Dermis microvascular lymphatic vessel endothelial cell (primary cell): ENCODE results near the gene ARRDC4. TPM values are rescaled to one million over a fixed set of nuclear protein-coding genes. Genes with fewer than 3 reads are reported as not detected.

Source experiments
- DNase-seq, 2 donors: peaks; one replicate each; pipeline versions ENCODE4 v3.0.0 to v3.0.0-alpha.2; 2010; ENCODE audit warnings: low read depth in 2 of 2
- total RNA-seq: library from RNA; depleted of rRNA; stranded (reverse); fragments of >200 nt; gene quantifications from 2 replicates; pipeline ENCODE4 v1.2.1, GENCODE V29; 2014

Gene ARRDC4, protein sequence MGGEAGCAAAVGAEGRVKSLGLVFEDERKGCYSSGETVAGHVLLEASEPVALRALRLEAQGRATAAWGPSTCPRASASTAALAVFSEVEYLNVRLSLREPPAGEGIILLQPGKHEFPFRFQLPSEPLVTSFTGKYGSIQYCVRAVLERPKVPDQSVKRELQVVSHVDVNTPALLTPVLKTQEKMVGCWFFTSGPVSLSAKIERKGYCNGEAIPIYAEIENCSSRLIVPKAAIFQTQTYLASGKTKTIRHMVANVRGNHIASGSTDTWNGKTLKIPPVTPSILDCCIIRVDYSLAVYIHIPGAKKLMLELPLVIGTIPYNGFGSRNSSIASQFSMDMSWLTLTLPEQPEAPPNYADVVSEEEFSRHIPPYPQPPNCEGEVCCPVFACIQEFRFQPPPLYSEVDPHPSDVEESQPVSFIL
- total RNA-seq = 0.90 and 1.6 TPM in 2 replicates

DNA sequence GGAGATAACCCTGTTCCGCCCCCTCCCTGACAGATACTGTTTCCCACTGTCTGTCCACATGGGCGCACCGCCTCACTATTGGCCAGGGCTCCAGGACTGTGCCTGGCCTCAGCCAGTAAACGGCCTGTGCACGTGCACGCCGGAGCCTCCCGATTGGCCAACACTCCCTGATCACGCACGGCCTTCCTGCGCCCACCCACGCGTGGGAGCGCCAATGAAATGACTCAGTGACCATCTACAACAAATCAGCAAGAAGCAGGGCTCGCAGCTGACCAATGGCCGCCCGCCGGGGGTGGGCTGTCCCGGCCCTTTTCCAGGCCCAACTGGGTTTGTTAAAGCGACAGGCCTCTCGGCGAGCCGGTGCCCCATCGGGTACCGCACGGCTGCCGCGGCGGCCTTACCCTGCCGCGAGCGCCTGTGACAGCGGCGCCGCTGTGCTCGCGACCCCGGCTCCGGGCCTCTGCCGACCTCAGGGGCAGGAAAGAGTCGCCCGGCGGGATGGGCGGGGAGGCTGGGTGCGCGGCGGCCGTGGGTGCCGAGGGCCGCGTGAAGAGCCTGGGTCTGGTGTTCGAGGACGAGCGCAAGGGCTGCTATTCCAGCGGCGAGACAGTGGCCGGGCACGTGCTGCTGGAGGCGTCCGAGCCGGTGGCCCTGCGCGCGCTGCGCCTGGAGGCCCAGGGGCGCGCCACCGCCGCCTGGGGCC is at the start of gene ARRDC4:
ARRDC4 (plus strand) TSS at position 340 of the 703 bp plus-strand sequence; CDS start at position 499, 159 bp downstream.
- DNase-seq = peak; percentile 97 to 99

DNA sequence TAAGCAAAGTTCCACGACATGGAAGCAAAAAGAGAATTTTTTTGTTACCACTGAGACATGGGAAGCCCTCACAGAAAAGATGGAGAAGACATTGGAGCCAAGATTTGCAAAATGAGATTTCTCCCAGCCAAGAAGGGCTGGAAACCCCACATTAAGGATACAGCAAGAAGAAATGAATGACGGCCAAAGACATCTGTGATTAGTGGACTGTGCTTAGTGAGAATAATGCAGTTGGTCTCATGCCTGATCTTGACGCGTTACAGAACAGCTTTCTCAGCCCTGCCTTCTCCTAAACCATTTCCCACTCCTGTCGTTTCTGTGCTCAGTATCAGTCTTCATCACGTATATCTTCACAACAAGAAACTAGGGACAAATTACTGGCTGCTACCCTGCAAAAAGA is 45.8 kb upstream of the ARRDC4 start:
- no peak for DNase-seq

DNA sequence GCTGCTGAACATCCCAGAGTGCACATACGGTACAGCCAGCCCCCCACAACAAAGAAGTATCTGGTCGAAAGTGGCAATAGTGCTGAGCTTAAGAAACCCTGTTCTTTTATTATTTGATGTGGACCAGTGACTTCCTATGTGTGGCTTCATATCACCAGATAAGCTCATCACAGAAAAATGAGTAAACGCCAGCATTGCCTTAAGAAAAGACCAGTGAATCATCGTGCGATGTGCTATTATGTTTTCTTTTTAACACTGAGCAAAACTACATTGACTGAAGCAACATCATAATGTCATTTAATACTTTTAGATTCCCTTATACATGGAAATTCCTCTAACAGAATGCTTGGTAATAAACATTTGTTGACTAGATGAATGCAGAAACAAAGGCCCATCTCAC is 45.2 kb upstream of the ARRDC4 start:
- no peak for DNase-seq

DNA sequence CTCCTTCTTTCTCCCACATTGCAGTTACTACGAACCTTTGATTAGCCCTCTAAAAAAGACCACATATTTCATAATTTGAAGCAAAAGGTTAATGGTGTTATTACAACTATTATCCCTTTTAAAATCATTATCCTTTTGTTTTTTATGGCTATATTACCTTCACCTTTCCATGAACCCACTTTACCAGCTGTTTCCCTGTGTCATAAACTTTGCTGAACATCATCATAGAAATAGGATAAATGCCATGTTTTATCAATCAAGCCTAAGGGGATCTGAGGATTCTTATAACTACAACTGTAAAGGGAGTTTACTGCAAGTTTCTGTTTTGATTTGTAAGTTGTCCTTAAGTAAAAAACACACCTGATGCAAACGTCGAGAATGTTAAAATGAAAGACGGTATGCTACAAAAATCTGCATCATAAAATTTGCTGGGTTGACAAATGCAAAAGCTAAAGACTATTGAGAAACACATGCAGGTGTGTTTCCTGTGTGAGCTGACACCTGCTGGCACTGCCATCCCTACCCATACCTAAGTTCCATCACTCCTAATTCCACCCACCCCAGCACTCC is 39.1 kb upstream of the ARRDC4 start:
- DNase-seq = no peak

DNA sequence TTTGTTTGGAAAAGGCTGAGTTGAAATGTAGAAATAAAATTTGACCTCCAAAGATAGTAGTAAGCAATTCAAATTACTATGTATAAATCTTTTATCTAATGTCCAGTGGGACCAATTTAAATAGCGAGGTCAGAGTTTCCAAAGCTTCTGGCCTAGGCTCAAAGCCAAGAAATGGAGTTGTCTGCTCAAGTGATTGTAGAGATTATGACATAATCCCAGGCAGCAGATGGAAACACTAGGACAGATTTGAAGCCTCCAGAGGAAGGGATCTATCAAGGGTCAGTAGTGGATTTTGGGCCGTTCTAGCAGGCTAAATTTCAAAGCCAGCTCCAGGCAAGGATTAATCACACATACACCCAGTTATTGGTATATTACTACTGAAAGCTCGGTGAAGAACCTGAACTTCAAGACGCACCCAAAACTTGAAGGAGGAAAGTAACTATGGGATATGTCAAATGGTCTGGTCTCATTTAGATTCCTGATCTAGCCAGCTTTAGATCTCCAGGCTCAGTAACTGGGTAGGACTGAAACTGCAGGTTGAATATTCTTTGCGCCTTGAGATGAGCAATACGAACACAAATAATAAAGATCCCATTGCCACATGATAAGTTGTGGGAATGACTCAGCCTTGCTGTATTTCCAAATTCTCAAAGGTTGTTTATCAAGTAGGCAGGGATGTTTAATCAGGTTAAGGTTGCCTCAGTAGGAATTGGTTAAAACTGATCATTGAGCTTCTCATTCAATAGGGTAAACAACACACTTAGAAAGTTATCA is 30.9 kb upstream of the ARRDC4 start:
- no peak for DNase-seq

DNA sequence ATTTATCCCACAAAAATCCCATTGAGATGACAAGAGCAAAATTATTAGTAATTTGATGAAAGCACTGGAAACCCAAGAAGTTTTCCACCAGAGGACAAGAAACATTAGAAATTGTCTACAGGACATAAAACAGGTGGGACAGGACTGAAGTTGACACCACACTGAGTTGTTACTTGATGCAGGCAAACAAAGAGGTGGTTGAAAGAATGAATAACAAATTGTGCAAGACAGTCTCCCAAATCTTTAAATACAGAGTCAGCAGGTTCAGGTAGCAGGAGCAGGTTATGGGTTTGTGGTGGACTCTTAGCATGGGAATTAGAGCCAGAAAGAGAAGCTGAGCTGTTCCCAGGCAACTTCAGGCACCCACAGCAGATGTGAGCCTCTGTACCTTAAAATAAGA is 30.3 kb upstream of the ARRDC4 start:
- no peak for DNase-seq

DNA sequence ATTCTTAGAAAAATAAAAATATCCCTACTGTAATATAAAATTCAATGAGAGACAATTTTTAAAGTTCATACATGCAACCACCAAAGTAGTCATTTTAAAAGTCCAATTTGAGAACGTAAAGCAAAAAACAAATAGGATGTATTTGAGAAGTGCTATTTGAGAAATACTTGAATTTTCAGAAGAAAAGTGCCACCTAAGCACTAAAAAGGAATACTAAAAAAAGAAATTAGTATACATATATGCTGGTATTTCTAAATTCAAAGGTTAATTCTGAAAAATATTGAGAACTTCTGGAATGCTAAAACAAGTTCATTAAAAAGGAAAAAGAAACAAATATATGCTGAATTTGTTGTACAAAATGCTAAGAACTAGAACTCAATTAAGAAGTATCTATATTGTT is 29.2 kb upstream of the ARRDC4 start:
- DNase-seq = no peak

DNA sequence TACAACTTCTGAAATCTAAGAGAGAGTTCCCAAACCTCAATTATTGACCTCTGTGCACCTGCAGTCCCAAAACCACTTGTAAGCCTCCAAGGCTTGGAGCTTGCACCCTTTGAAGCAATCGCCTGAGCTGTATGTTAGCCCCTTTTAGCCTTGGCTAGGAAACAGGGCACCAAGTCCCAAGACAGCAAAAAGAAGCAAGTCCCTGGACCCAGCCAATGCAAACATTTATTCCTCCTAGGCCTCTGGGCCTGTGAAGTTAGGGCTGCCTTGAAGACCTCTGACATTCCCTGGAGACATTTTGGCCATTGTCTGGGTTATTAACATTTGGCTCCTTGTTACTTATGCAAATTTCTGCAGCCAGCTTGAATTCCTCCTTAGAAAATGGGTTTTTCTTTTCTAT is 26.9 kb upstream of the ARRDC4 start:
- no peak for DNase-seq

DNA sequence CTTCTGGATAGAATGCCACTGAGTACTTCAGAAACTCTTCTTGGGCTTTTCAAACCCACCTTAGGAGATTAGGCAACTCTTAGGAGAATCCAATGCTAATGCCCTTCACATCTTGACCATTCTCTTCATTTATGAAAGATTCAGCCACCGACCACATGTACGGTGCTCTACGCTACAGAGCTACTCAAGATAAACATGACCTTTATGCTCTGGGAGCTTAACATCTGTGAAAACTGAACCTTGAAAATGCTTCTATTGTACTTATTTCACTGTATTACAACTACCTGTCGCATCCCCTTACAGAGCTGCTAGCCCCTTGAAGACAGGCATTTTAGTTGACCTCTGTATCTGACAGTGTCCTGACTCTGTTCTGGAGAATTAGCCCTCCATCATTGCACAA is 19.5 kb upstream of the ARRDC4 start:
- no peak for DNase-seq

DNA sequence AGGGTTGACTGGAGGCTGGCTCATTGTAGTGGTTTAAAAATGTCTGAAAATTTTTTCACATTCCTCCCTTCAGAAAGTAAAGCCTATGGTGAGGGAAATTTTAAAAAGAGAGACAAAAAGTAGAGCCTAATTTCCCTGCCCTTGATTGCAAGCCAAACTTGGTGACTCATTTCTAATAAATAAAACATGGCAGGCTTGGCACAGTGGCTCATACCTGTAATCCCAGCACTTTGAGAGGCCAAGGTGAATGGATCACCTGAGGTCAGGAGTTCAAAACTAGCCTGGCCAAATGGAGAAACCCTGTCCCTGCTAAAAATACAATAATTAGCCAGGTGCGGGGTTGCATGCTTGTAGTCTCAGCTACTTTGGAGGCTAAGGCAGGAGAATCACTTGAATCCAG is 18.9 kb upstream of the ARRDC4 start:
- no peak for DNase-seq

DNA sequence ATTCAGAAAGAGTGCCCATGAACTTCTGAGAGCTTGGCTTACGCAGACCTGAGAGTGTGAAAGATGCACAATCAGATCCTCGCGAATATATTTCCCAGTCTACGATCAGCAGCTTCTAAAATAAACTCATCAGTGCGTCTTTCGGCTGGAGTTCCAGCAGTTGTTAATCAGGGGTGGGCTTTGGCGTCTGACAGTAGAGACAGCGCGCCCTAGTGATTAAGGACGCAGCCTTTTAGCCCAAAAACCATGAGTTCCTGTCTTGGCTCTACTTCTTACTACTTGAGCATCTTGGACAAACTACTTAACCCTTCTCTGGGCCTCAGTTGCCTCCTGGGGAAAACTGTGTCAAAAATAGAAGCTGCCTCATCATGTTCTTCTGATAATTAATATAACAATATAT is 15.8 kb upstream of the ARRDC4 start:
- DNase-seq = no peak

DNA sequence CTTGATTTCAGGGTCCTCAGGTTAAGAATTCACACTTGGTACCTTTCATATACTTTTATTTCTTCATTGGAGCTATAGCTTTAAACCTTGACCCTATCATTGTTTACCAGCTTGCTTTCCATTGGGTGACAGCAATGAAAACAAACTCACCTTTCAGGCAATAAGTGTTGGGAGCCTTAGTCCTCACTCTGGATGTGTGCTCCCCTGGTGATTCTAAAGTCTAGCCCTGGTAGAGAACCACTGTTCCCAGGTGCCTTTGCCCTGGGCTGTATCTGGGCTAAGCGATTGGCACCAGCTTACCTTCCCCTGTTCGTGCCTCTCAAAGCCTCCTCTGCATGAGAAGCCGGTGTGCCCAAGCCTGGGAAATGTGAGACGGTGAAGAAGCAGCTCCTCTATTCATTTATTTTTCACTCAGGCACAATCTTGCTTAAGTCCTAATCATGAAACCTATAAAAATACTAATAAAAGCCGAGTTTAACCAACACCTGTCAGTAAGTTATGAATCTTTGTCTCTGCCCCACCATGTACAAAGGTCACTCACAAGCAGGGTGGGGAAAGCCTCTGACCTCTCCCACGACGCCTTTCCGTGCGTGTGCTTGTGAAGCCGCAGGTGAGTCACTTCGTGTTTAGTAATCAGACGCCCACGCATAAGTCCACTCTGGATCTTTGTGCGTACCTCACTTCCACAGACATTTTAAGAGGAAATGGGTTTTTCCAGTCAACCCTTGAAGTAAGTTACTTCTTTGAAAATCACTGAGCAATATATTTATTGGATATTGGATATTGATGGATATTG is 12.8 kb upstream of the ARRDC4 start:
- no peak for DNase-seq

DNA sequence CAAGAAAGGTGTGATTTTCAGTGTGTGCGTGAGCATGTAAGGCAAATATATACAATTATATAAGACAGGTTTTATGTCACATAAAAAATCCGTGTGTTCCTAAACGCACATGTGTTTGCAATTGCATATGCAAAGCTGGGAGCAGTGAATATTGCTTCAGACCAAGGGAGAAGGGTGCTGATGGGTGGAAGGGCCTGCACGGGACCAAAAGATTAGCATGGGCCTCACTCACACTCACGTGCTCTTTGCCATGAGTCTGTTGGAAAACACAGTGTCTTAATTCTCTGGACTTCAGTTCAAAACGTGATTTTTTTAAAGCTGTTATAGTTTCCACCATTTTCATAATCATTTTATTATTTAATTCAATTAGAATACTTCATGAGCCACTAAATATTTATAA is 7.2 kb upstream of the ARRDC4 start:
- no peak for DNase-seq

DNA sequence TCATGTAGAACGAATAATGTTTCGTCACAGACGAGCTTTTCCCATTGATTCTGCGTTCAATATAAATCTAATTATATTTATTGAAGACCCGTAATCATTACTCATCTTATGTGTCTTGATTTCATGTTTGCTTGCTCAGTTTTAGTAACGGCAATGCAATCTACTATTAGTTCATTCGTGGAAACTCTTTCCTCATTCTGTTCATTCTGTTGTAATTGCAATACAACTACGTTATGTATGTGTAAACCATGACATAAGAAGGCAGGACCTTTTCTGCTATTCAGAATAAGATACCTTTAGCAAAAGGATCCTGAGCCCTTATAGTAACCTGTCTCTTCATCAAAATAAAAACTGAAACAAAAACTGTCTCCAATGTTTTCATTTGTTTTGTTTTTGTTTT is 6.8 kb upstream of the ARRDC4 start:
- DNase-seq = no peak

DNA sequence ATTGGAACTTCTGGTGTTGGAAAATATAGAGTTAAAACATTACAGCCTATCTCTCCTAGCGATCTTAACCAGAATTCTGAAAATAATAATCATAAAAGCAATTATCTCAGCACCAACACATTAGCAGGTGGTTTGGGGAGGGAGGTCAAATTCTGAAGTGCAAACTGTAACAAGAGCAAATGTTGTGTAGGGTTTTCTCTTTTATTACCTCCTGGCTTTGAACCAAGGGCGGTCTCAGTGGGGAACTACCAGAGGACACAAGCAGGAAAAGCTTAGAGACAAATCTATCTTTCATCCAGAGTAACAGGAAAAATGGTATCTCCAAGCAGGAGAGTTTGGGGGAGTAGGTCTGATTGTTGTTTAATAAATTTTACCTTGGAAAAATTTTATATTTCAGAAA is 5.5 kb upstream of the ARRDC4 start:
- DNase-seq = no peak

DNA sequence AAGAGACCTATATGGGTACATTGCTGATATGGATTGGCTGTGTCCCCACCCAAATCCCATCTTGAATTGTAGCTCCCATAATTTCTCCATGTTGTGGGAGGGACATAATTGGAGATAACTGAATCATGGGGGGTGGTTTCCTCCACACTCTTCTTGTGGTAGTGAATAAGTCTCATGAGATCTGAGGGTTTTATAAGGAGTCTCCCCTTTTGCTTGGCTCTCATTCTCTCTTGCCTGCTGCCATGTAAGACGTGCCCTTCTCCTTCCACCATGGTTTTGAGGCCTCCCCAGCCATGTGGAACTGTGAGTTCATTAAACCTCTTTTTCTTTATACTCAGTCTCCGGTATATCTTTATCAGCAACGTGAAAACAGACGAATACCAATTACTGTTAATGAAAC is 5.0 kb upstream of the ARRDC4 start:
- DNase-seq = no peak

DNA sequence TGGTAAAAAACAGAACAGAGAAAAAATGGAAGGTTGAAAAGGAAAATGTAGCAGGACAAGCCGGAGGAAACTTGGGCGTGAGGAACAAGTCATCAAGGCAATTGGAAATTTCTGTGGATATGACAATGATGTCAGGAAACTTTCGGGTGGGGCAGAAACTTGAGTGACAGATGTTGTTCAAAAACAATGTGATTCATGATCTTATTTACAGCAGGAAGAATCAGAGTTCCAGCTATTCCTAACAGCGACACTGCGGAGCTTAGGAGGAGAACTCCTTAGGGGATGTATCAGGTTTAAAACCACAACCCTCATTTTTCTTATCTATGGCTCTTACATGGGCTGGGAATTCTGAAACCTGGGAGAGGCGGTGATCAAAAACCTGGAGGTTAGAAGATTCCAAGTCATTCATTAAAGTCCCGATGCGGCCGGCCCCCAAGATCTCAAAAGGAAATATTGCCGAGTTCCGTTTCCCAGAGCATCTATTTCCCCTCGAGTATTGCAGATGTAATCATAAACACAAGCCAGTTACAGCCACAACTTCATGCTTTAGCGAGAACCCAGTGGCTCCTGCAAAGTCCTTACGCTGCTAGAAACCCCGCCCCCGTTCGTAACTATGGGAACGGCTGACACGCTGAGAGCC is 659 bp upstream of the ARRDC4 start:
- no peak for DNase-seq

DNA sequence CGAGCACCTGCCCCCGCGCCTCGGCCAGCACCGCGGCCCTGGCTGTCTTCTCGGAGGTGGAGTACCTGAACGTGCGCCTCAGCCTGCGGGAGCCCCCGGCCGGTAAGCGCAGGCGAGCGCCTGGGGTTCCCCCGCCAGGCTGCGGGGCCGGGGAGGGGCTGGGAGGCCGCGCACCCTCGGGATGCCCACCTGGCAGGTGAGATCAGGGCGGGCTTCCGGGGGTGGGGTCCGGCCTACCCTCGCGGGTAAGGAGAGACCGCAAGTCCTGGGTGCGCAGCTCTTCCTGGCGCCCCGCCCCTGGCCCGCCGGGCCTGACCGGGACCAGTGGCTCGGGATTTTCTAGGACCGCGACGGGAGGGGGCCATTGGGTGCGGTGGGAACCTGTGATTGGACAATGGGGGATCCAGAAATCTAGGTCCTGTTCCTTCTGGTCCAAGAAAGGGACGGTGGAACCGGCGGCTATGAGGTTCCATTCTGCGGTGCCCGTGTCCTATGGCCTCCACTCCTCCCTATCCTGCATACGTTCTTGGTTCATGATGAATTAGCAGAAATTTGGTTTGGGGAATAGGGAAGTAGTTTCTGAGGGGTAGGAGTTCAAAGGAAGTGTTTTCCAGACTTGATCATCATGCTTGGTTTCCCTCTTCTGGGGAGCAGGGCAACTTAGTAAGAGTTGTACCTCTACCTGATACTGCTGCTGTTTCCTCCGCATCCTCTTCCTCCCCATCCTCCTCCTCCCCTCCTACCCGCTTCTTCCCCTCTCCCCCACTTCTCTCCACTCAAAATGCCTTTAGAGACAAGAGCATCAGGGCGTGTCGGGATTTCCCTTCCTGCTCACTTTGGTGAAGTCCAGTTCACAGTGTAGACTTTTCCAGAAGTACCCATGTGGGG is 808 bp downstream of the ARRDC4 start:
- DNase-seq = no peak

DNA sequence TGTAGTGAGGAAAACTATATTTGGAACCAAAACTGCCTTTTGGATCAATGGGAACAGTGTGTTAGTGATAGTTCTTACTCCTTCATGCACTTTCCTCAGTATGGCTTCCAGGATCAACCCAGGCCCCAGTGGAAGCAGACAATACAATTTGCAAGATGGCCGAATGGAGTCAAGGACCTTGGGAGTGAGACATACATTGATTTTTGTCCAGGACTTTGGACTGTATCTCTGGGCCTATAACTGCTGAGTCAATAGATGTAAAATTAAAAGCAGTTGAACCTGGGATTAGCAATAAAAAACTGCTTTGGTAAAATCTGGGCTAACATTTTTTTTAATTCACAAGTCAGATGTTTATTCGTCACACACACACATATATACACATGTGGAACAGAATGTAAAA is 1.8 kb downstream of the ARRDC4 start:
- DNase-seq = no peak

DNA sequence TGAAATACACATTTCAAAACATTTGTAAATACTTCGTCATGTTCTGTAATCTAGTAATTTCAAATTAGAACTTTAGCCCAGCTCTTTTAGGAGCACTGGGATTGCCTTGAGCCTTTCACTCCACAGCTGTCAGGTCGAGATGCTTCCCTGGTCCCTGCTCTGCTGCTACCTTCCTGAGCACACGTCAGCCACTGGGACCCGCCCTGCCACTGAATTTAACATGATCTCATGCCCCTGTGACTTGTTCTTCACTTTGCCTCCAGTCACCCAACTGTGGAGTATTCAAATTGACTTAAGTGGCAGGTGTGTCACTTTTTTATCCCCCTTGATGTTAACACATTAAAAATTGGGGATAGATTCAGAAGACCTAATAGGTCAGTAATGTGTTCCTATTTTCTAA is 3.3 kb downstream of the ARRDC4 start:
- DNase-seq = no peak
